Measurements from ENCODE around the gene TTC7B. TPM values are rescaled to one million over a fixed set of nuclear protein-coding genes. Genes with fewer than 3 reads are reported as not detected.

The TTC7B gene
- total and polyA plus RNA-seq, 10 of the 15 experiments (the other 5 are each of a cell fraction or from before 2014, with no cell fraction given), result under 0.01 to 1.1 (median 0.26) TPM; not detected in 2

DNA sequence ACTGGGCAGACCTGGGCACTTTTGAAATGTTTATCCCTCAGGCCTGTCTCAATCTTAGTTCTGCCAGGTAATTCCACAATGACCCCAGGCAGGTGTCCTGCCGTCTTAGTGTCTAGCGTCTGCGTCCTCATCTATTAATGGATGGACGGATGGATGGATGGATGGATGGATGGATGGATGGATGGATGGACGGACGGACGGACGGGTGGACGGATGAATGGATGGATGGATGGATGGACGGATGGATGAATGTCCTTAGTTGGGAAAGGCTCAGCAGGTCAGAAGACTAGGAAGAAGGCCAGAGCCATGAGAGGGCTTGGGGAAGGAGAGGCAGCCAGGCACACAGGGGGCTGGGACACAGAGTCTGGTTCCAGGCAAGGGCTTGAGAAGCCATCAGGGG, 278.1 kb downstream of the TTC7B start:
- H3K27ac ChIP-seq (ENCODE audit: control insufficient read depth, insufficient read depth), result no peak overlapping the region
- FAIRE-seq, result no peak
- H3K36me3 ChIP-seq (ENCODE audit: control insufficient read depth in 2 of 2, insufficient read depth in 2 of 2, low read length in 1 of 2), result no peaks in the 10 kb centered on the region
- no peak overlapping the region for H3K4me2 ChIP-seq (ENCODE audit: control insufficient read depth, insufficient read depth)
- H2AFZ ChIP-seq (ENCODE audit: control insufficient read depth, low read depth, low read length), result no peak overlapping the region
- POLR2A ChIA-PET, result no interaction called here
- intact Hi-C loops (cut with micrococcal nuclease; ENCODE audit: unreplicated experiment) (no loop called here), in situ Hi-C loops (cut with MboI) (no loop called here)
- H3K4me3 ChIP-seq, result no peak overlapping the region
- BruUV-seq (replicated peaks), result no TSS peak
- SMC1A ChIA-PET (ENCODE audit: uncharacterized antibody, unreplicated experiment), result no interaction called here
- CTCF ChIA-PET, result no interaction called here
- no peak for ATAC-seq
- H3K9me3 ChIP-seq (replicated peaks; ENCODE audit: control insufficient read depth, insufficient read depth, low read length), result no peaks in the 10 kb centered on the region
- RAD21 ChIA-PET (ENCODE audit: unreplicated experiment), result no interaction called here
- WGBS (ENCODE audit: insufficient coverage, insufficient replicate concordance, low lambda C conversion rate, missing lambda C conversion rate), result 54% methylated on average over 10 of the region's 10 CpGs
- no peak overlapping the region for H3K9ac ChIP-seq (ENCODE audit: control insufficient read depth, insufficient read depth, low read length)
- no peaks in the 10 kb centered on the region for H3K4me1 ChIP-seq (ENCODE audit: control insufficient read depth, insufficient read depth, low read length)
- H4K20me1 ChIP-seq (ENCODE audit: control insufficient read depth, insufficient read depth), result no peaks in the 10 kb centered on the region
- H3K27me3 ChIP-seq (replicated peaks in 1 of 2; ENCODE audit: control insufficient read depth in 2 of 2, insufficient read depth in 2 of 2, low read length in 1 of 2), result no peaks in the 10 kb centered on the region
- DNase-seq (ENCODE audit: low read depth, low spot score), result no peak
- no peaks in the 10 kb centered on the region for H3K79me2 ChIP-seq (ENCODE audit: control insufficient read depth, insufficient read depth, low read length)
- TF ChIP-seq, protein P1, sequence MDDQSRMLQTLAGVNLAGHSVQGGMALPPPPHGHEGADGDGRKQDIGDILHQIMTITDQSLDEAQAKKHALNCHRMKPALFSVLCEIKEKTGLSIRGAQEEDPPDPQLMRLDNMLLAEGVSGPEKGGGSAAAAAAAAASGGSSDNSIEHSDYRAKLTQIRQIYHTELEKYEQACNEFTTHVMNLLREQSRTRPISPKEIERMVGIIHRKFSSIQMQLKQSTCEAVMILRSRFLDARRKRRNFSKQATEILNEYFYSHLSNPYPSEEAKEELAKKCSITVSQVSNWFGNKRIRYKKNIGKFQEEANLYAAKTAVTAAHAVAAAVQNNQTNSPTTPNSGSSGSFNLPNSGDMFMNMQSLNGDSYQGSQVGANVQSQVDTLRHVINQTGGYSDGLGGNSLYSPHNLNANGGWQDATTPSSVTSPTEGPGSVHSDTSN (IDR thresholded peaks at IDR 0.05; ENCODE audit: insufficient replicate concordance, low read depth, low read length), result no peak
- TF ChIP-seq GATAD2B (conservative IDR thresholded peaks at IDR 0.05; ENCODE audit: low read depth) (no peak), DPF2 (IDR thresholded peaks at IDR 0.05) (no peak), ZNF622 (IDR thresholded peaks at IDR 0.05) (no peak), TARDBP (IDR thresholded peaks at IDR 0.05; ENCODE audit: borderline replicate concordance) (no peak), PML (IDR thresholded peaks at IDR 0.05; ENCODE audit: low read length) (no peak), NR2C2 (IDR thresholded peaks at IDR 0.05; ENCODE audit: borderline replicate concordance, control insufficient read depth, insufficient read length, low read depth) (no peak), NFYB (IDR thresholded peaks at IDR 0.05; ENCODE audit: insufficient read depth, low read depth, low read length) (no peak), CBFB (IDR thresholded peaks at IDR 0.05; ENCODE audit: low read depth) (no peak)
- TF ChIP-seq, protein P2, sequence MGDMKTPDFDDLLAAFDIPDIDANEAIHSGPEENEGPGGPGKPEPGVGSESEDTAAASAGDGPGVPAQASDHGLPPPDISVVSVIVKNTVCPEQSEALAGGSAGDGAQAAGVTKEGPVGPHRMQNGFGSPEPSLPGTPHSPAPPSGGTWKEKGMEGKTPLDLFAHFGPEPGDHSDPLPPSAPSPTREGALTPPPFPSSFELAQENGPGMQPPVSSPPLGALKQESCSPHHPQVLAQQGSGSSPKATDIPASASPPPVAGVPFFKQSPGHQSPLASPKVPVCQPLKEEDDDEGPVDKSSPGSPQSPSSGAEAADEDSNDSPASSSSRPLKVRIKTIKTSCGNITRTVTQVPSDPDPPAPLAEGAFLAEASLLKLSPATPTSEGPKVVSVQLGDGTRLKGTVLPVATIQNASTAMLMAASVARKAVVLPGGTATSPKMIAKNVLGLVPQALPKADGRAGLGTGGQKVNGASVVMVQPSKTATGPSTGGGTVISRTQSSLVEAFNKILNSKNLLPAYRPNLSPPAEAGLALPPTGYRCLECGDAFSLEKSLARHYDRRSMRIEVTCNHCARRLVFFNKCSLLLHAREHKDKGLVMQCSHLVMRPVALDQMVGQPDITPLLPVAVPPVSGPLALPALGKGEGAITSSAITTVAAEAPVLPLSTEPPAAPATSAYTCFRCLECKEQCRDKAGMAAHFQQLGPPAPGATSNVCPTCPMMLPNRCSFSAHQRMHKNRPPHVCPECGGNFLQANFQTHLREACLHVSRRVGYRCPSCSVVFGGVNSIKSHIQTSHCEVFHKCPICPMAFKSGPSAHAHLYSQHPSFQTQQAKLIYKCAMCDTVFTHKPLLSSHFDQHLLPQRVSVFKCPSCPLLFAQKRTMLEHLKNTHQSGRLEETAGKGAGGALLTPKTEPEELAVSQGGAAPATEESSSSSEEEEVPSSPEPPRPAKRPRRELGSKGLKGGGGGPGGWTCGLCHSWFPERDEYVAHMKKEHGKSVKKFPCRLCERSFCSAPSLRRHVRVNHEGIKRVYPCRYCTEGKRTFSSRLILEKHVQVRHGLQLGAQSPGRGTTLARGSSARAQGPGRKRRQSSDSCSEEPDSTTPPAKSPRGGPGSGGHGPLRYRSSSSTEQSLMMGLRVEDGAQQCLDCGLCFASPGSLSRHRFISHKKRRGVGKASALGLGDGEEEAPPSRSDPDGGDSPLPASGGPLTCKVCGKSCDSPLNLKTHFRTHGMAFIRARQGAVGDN (IDR thresholded peaks at IDR 0.05), result no peak
- TF ChIP-seq, protein P3, sequence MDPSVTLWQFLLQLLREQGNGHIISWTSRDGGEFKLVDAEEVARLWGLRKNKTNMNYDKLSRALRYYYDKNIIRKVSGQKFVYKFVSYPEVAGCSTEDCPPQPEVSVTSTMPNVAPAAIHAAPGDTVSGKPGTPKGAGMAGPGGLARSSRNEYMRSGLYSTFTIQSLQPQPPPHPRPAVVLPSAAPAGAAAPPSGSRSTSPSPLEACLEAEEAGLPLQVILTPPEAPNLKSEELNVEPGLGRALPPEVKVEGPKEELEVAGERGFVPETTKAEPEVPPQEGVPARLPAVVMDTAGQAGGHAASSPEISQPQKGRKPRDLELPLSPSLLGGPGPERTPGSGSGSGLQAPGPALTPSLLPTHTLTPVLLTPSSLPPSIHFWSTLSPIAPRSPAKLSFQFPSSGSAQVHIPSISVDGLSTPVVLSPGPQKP (IDR thresholded peaks at IDR 0.05; ENCODE audit: low read depth, low read length), result no peak
- TF ChIP-seq, protein P4, sequence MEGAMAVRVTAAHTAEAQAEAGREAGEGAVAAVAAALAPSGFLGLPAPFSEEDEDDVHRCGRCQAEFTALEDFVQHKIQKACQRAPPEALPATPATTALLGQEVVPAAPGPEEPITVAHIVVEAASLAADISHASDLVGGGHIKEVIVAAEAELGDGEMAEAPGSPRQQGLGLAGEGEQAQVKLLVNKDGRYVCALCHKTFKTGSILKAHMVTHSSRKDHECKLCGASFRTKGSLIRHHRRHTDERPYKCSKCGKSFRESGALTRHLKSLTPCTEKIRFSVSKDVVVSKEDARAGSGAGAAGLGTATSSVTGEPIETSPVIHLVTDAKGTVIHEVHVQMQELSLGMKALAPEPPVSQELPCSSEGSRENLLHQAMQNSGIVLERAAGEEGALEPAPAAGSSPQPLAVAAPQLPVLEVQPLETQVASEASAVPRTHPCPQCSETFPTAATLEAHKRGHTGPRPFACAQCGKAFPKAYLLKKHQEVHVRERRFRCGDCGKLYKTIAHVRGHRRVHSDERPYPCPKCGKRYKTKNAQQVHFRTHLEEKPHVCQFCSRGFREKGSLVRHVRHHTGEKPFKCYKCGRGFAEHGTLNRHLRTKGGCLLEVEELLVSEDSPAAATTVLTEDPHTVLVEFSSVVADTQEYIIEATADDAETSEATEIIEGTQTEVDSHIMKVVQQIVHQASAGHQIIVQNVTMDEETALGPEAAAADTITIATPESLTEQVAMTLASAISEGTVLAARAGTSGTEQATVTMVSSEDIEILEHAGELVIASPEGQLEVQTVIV (IDR thresholded peaks at IDR 0.05; ENCODE audit: borderline replicate concordance, partially characterized antibody), result no peak
